22Rv1 (cell line): ENCODE results near the gene GEMIN4.

ENCODE experiments used
- CTCF ChIP-seq: fragments of 450-650 bp; IDR thresholded peaks from 2 replicates; pipeline ENCODE4 v1.5.1; 2017; ENCODE audit warnings: mild to moderate bottlenecking
- ZFX ChIP-seq: fragments of 450-650 bp; IDR thresholded peaks from 2 replicates; pipeline ENCODE4 v1.6.1; 2017; ENCODE audit warnings: antibody characterized with exemption, borderline replicate concordance

- no peak for TF ChIP-seq CTCF
- TF ChIP-seq ZFX, result no peak
These were observed 54.4 kb downstream of the GEMIN4 start for GRCh38 chr17:697682-698081.
